Left hindlimb (tissue), 1 donor: Measurements from ENCODE around the gene FCHSD1.
A peak's percentile ranks its signal among the peaks of the same experiment; 100 is the strongest.

Experiments
- DNase-seq: peaks from one replicate; pipeline ENCODE4 v3.0.0-alpha.2; 2018

The FCHSD1 gene

DNA sequence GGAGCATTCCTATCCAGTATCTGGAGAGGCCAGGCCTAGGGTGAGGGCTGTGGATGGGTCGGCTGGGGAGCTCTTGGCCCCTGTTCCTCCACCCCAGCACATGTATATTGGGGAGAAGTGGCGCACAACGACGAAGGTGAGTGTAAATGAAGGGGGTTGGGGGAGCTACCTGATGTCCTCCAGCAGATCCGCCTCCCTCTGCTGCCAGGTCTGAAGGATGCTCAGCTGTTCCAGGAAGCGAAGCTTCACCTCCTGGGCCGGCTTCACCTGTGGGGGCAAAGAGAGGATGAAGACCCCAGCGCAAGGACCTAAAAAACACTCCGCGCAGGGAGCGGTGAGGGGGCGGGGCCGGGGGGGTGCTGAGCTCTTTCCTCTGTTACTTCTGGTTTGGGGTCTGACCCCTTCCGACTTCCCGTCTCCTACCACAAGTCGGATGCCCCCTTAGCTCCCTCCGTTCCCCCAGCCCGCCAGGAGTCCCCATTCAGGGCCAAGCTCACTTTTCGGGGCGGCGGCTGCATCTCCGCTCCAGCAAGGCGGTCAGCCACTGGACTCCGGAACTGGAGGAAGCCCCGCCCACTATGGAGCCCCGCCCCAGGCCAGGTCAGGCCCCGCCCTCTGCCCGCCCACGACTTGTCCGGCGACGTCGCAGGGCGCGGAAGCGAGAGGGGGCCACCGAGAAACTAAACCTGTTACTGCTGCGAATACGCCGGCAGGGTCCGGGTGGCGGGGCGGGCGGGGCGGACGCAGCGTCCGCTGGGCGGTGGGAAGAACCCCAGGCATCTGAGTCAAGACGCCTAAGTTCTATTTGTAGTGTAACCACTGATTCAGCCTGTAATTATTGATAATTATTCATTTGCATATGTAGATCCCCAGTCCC, at the start of gene FCHSD1:
FCHSD1 (minus strand) TSS at position 568 of the 877 bp plus-strand sequence; CDS start at position 518, 50 bp downstream.
- DNase-seq: peak; percentile 91

DNA sequence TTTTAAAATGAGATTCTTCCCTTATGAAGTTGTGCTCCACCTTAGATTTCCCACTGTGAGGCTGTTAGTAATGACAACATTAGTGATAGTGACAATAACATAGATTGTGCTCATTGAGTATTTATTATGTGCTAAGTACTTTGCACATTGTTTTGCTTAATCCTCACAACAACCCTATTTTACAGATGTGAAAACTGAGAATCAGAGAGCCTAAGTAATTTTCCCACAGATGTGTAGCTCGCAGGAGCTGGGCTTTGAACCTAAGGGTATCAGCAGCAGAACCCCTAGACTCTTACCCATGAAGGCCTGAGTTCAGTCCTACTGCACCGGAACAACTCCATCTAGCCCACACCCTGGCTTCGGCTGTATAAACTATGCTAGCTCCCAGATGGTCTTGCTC, 46.4 kb upstream of the FCHSD1 start:
- no peak for DNase-seq

DNA sequence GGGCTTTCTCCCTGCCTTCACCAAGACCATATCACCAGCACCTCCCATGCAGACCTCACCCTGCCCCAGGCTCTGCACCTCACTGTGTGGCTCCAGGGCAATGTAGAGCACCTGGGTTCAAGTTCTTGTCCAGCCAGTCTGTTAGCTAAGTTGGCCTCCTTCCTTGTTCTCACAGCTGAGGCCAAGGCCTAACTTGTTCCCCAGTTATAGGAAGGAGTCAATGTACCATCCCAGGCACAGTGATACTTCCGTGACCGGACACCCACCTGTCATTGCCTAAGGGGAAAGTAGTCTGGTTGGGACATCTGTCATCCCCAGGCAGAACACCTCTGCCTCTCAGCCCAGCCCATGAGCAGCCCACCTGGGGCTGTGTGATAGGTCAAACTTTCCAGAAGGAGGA, 45.2 kb upstream of the FCHSD1 start:
- no peak for DNase-seq

DNA sequence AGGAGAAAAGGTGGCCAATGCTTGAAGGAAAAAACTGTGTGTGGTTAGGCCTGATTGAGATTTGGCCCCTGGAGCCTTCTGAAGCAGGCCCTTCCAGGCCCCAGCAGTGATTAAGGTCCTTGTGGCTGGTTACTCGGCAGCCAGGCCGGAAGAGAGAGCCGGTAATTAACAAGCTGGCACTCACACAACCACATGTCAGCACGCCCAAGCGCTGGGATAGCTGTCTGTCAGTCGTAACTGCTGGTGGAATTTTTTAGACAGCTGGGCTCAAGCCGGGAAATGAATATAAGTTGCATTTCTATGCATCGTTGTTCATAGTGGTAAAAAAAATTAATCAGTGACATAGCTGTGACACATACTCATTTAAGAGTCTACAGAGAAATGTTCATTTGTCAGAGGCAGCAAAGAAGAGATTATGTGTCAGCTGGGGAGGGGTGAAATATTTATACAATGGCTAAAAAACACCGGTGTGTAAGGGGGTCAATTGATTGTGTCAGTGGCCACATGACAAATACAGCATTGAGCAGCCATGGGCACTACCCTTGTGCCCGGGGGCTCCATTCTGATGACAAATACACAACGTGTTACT, 44.5 kb upstream of the FCHSD1 start:
- DNase-seq: peak; percentile 62

DNA sequence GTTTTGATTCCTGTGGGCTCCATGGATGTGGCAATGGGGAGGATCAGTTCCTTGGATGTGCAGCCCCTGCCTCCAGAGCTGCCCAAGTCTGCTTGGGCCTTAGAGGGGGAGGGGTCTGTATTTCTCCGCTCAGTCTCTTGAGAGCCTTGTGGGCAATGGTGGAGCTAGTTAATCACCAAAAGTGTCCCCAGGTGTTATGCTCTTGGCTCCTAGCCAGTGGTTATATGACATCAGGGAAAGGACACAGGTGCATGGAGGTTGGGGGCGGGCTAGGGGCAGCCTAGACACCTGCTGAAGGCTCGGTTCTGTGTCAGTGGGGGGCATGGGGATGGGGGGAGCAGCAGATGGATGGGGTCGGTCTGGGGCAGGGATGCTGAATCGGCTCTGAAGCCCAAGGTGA, 43.3 kb upstream of the FCHSD1 start:
- DNase-seq: no peak

DNA sequence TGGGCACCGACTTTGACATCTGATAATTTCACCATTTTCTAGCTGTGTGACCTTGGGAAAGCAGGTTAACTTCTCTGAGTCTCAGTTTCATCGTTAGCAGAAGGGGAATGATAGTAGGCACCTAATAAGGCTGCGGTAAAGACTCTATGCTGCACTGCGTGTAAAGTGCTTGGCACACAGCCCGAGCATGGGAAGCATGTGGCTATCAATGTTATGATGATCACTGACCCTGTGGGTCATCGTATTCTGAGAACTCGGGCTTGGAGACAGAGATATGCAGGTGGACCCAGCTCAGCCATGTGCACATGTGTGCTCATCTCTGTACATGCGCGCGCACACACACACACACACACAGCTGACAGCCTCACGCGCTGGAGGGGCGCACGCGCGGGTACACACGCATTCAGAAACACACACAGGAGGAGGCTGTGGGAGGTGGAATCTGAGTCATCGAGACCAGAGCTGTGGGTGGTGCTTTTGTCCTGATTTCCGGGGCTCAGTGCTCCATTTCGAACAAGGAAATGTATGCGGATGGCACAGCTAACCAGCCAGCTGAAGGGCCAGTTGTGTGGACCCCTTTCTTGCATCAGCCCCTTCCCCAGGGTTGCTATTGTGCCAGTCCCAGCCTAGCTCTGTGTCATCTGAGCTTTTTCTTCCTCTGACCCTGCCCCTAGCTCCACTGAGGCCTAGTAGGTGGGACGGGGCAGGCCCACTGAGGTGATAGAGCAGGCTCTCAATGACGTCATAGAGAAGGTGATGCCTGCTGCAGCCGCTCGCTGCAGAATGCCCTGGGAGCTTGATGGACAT, 41.9 kb upstream of the FCHSD1 start:
- no peak for DNase-seq

DNA sequence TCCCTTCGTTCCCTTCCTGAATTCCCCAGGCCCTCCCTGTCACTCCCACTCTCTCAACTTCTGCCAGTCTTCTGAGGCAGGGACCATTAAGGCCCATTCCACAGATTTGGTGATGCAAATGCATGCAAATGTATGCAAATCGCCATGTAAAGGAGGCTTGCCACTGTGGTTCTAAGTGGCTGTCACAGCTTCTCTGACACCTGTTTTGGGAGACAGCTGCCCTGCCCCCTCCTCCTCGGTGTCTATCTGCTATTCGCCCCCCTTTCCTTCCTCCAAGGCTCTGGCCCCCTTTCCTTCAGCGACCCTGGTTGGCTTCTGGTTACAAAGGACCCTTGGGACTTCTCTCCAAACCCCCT, 41.3 kb upstream of the FCHSD1 start:
- DNase-seq: no peak

DNA sequence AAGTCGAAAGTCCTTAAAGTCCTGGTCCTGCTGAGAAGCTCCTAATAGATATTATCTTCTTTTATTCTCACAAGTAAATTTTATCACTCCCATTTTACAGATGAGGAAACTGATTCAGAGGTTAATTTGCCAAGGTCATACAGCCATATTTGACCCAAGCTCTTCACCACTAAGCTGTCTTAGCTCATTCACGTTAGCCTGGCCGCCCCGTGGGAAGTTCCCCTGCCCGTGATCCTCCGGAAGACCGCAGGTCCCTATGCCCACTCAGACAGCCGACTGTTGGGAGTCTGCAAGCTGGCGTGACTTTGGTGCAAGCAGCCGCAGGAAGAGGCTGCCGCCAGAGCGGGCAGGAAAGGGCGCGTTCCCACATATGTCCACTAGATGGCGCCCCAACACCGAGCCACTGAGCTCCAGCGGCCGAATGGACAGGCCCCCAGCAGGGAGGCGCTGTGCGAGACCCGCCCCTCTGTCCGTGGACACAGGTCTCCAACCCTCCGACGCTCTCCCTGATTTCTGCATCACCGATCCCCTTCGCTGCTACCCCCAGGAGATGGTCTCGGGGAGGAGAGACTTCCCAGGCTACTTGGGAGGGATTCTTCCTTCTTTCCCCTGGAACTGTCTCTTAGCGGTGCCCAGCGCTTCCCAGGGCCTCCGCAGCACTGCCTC, 40.8 kb upstream of the FCHSD1 start:
- peak; percentile 86 for DNase-seq

DNA sequence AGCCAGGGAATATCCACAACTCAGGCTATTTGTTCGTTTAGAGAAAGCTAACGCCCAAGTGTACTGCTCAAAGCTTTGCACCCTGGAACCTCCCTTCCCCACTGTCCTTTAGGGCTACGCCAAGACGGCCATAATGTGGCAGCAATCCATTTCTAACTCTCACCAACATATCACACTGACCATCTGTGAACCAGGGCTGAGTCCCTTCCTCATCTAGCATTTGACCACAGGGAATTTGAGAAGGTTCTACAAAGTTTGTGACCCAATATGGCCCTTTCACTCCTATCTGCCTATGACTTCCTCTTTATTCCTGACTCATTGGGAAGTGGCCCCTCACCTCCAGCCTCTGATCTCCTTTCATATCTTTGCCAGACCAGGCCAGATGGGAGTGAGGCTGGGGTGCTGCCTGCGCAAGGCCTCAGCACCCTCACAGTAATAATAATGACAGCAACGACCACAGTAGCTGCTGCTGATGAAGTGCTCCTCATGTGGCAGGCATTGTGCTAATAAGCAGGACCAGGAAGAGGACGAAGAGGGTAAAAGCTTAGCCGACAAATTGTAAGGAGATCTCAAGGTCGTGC, 40.2 kb upstream of the FCHSD1 start:
- no peak for DNase-seq

DNA sequence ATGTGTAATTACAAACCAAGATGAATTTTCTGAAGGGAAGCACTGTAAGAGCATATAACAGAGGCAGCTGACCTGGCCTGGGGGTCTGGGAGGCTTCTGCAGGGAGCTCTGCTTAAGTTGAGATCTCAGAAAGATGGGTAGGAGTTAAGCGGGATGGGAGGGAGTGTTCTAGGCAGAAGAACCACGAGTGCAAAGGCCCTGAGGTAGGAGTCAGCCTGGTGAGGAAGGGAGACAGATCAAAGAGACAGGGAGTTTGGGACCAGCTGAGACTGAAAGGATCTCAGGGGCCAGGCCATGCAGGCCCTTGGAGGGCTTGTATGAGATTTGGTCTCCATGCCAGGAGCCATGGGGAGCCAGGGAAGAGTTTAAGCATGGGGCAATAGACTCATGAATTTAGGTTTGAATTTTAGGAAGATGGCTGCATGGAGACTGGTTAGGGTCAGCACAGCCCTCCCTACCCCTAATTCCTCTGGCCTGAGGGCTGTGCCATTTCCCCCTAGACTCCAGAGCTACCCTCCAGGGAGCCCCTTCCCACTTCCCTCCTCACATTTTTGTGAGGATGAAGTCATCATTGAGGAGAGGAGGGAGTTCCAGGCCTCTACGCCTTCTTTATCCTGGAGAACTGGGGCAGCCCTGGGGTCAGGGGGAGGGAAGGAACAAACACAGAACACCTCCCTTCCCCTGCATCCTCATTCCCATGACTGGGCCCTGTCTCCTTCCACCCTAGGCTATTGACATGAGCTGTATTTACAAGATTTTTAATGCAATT, 35.6 kb upstream of the FCHSD1 start:
- DNase-seq: no peak

DNA sequence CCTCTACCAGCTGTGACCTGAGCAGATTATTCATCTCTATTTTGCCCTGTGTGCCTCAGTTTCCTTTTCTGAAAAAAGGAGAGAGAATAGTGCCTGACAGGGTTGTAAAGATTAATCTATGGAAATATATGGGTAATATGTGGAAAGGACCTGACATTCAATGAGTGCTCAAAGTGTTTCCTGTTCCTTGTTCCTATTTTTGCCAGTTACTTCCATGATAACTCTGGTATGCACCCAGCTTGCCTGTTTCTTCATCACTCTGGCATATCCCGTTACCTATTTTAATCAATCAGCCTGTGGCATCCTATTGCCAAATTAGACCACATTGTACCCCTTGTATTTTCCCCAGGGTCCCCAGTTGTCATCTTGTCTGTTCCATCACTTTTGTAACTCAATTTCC, 34.4 kb upstream of the FCHSD1 start:
- DNase-seq: no peak

DNA sequence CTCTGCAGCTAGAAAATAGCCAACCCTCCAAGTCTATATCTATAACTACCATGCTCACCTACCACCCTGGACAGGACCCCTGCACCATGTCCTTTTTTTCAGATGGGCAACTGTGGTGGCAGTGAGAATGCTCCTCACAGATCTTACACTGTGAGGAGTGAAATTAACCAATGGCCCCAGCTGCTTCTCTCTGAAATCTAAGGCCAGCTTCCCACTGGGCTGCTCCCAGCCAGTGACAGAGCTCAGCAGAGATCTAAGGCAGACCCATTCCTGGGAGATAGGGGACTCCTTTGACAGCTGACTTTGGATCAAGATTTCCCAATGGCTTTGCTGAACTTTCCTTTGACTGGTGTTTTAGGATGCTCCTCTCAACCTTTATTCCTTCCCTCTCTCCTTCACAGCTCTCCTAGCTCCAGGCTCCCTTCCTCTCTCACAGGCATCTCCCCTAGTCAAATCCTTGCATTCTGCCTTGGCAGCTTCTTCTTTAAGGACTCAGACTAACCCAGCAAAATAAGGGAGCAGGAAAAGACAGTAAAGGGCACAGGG, 32.5 kb upstream of the FCHSD1 start:
- DNase-seq: no peak

DNA sequence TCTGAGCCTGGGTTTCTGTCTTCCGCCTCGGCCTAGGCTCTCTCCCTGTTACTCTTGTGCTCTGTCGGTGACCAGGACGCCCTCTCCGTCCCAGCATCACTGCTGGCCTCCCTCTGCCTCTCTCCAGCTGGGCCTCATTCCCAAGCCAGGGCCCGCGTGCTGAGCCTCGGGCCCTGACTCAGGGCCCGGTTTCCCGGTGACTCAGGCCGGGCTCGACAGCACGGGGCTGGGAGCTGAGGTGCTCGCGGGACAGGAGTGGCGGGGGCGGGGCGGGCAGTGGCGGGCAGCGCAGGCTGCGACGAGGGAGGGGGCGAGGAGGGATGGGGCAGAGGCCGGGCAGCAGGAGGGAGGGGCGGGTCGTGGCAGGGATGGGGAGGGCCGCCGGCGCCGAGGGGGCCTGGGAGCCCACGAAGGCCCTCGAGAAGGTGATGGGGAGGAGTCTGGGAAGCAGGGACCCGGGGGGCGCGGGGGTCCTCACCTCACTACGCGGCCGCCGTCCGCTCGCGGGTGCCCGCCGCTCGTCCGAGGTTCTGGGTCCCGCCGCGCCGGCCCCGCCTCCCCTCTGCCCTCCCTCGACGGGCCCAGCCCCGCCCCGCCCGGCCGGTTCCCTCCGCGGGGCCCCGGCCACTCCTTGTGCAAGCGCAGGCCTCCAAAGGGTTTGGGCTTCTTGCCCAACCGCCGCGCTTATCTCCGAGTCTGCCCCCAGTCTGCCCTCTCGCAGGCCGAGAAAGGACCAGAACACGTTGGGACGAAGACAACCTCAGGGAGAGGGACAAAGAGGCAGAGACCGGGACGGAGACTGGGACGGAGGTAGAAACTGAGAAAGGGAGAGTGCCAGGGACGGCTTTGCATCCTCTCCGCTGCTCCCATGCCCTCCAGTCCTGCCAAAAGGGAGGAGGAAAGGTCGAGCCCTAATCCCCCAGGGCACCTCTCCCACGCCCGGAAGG, 30.8 kb upstream of the FCHSD1 start, which contains the start of gene ARAP3:
ARAP3 (minus strand) TSS at position 536 of the 947 bp plus-strand sequence. CDS start 1,744 bp downstream, outside the sequence.
- DNase-seq: peak; percentile 78

DNA sequence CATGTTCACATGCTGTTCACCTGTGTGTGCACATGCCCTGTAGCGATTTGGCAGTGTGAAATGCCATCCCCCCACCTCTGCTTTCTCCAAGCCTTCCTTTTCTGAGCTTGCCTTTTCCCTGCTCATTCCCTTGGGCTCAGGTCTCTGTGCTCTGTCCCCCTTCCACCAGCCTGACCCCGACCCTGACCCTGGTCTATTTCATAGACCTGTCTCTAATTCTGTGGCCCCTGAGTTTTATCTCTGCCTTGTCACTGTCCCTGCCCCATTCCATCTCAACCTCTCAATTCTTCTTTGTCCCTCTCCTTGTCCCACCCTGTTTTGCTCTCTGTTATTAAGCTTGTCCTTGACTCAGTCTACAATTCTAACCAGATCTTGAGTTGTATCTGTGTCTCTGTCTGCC, 30.1 kb upstream of the FCHSD1 start:
- no peak for DNase-seq

DNA sequence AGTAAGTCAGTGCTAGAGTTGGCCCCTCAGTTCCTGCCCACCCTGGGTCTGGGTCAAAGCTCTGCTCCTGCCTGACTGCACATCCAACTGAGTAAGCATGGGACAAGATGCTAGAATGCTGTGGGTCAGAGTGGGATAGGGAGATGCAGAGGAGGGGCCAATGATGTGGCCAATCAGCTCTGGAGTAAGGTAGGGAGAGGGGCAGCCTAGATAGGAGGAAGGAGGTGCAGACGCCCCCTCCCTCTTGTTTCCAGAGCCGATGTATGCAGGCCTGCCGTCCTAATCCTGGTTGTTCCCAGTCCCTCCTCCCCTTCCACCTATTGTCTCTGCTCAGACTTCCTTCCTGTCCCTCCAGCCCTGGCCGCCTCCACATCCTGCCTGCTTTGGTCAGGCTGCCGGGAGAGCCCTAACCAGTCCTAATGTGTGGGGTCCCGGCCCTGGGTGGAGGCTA, 29.6 kb upstream of the FCHSD1 start:
- peak; percentile 75 for DNase-seq

DNA sequence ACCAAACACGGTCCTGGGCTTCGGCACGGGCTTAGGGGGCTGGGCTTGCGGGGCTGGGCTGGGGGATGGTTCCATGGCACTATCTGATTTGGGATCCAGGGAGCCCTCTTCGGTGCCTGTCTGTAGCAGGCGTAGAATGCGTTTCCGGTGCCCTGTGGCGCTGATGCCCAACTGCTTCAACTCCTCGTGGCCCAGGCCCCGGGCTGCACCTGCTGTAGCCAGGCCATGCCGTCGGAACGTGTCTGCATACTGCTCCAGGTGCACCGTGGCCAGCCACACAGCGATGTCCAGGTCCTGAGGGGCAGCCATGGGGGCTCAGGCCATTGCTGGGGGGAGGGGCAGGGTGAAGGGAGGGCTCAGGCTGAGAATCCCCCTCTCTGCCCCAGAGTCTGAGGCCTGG, 29.0 kb upstream of the FCHSD1 start:
- no peak for DNase-seq

DNA sequence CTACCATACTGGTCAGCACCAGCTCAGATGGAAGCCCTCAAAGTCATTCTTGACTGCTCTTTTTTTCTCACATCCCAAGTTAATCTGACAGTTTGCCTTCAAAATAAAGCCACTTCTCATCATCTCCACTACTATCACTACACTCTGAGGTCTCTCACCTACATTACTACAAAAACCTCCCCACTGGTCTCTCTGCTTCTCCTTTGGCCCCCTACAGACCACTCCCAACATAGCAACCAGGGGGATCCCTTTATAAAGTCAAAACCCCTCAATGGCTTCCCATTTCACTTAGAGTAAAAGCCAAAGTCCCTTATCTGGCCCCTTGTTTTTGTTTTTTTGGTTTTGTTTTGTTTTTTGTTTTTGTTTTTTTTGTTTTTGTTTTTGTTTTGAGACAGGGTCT, 26.2 kb upstream of the FCHSD1 start:
- DNase-seq: no peak

DNA sequence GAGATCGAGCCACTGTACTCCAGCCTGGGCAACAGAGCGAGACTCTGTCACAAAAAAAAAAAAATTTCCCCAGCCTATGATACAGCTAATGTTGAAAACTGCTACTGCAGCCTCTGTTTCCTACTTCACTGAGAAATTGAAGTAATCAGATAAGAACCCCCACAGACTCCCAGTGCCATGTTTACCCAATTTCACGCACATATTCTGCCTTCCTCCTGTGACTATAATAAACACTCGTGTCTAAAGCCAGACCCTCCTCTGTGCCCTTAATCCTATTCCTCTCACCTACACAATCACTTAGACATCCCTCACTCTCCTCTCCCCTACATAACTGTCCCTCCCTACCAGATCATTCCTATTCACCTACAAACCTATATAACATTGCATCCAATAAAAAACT, 24.5 kb upstream of the FCHSD1 start:
- DNase-seq: no peak

DNA sequence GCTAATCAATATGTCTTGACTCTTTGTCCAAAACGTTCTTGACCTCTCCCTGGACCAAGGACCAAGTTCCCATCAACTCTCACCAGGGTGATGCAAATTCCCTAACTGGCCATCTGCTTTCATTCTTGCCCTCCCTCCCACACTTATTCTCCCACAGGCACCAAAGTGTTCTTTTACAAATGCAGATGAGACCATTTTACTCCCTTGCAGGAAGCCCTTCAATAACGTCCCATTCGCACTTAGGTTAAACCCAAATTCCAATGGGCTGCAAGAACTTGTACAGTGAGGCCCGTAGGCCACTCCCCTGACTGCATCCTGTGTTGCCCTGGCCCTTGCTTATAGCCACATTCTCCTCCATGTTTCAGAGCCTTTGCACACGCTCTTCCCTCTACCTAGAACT, 23.5 kb upstream of the FCHSD1 start:
- DNase-seq: no peak
